GM12872 (cell line): ENCODE measurements around the gene AP1S3.
A peak's percentile ranks its signal among the peaks of the same experiment; 100 is the strongest.

ENCODE experiments used
- TF ChIP-seq, protein P1 (sequence below): IDR thresholded peaks from 3 replicates; pipeline ENCODE4 v1.5.1; 2011; ENCODE audit warnings: low read depth, mild to moderate bottlenecking, low read length, moderate library complexity; ENCODE audit not compliant: insufficient read depth

AP1S3 gene

DNA sequence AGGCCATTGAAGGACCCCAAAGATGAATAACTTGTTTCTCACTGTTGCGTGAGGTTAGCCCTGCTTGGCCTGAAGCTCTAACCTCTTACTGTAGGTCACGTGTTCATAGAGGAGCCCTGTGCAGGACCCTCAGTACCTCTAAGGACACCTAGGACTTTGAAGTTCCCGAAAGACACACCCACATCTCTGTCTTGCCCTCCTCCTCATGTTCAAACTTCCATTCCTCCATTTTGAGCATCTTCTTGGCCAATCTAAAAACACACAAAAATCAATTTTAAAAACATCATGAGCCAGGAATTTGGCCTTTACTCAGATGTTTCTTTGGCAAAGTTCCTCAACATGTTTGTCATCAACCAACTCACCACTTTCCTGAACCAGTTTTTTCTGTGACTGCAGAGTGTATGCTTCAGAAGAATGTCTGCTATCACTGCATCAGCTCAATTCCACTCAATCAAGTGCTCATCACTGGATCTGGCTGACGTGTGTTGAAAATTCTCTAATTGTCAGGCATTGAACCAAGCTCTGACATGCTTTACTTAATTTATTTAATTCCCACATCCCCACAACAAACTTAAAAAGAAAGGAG is 101.6 kb downstream of the AP1S3 start:
- TF ChIP-seq, protein P1, sequence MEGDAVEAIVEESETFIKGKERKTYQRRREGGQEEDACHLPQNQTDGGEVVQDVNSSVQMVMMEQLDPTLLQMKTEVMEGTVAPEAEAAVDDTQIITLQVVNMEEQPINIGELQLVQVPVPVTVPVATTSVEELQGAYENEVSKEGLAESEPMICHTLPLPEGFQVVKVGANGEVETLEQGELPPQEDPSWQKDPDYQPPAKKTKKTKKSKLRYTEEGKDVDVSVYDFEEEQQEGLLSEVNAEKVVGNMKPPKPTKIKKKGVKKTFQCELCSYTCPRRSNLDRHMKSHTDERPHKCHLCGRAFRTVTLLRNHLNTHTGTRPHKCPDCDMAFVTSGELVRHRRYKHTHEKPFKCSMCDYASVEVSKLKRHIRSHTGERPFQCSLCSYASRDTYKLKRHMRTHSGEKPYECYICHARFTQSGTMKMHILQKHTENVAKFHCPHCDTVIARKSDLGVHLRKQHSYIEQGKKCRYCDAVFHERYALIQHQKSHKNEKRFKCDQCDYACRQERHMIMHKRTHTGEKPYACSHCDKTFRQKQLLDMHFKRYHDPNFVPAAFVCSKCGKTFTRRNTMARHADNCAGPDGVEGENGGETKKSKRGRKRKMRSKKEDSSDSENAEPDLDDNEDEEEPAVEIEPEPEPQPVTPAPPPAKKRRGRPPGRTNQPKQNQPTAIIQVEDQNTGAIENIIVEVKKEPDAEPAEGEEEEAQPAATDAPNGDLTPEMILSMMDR: no peak

DNA sequence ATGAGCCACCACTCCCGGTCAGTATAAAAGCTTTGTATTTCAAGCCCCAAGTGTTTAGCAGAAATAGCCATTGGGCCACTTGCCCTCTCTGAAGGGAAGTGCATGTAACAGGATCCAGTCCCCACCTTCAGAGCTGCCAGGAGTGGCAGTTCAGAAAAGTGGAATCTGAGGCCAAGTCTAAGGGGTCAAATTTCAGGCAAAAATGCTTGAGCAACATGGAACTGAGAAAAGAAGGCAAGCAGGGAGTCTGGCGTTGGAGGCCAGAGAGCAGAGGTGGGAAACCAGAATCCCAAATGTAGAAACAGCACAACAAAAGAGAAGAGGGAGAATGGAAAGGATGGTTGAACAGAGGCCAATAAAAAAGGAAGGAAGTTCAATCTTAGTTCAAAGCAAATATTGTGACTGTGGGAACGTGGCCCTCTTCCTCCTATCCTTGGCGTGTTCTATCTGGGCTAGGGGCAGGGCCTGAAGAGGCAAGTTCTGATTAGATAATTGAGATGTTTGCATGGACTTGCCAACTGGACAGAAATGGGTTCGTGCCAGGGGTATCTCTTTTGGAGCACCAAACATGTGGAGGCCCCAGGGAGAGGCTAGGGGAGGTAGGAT is 102.2 kb downstream of the AP1S3 start:
- TF ChIP-seq, protein P1: no peak

DNA sequence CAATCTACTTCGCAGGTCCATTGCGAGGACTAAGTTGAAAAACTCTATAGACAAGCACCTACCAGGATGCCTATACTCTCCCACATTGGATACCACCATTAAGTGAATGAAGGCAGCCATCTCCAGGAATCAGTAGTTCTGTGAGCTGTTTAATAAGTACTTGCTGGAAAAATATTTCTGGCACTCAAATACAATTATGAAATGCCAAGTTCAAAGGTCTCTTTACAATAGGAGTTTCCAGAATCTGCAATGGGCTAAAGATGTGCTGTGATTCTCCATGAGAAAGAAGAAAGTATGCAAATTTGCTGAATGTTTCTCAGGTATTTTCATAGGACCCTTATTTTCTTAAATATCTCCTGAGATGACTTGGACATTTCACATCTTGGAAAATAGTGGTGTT is 103.0 kb downstream of the AP1S3 start:
- TF ChIP-seq, protein P1: no peak

DNA sequence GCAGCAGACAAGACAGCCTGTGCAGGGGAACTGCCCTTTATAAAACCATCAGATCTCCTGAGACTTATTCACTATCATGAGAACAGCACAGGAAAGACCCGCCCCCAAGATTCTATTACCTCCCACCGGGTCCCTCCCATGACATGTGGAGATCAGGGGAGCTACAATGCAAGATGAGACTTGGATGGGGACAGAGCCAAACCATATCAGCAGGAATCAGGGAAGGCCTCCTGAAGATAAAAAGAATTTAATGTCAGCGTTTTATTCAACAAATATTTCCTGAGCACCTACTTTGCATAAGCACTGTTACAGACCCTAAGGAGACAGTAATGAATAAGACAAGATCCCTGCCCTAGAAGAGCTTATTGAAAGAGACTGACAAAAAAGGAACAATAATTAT is 105.0 kb downstream of the AP1S3 start:
- TF ChIP-seq, protein P1: no peak

DNA sequence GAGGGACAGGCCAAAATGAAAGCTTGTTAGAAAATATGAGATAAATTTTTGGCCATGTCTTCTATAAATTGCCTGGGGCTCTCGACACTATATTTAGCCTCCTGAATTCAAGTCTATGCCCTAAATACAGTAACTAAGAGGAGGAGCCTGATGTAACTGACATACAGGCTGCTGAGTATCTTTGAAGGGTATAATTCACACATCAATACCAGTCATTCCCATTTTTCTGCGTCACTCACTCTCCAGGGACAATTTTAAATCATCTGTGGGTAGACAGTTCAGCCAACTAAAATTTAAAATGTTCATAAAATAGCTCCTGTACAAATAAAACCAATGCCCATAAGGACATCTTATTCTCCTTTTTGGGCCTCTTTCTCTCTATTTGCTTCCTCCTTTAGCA is 105.9 kb downstream of the AP1S3 start:
- TF ChIP-seq, protein P1: no peak

DNA sequence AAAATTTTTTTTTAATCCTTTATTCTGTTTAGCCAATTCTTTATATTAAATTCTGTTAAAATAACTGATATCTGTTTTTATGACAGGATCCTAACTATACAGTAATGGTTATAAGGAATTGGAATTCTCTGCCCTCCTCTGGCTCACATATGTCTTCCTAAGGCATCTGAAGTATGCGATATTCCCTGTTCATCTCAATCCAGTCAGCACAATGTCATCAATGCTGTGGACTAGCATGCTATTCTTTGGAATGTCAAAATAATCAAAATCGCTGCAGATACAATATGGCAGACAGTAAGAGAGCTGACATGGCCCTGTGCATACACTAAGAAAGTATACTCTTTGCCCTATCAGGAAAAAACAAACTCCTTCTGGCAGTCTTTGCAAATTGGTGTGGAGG is 107.6 kb downstream of the AP1S3 start:
- TF ChIP-seq, protein P1: no peak

DNA sequence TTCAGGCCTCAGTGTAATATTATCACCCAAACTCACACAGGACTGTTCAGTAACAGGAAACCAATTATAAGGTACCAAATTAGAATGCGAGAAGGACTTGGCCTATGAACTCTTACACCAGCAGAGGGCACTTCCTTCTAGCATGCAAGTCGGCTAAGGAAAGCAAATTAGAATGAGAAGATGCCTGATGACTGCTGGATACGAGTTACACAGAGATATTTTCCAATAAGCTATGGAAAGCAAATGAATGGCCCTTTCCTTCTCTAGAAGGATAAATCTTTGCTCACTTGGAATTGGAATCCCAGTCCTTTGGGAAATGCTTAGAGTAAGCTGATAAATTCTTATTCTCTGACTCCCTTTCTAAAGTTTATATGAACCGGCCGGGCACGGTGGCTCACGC is 109.8 kb downstream of the AP1S3 start:
- TF ChIP-seq, protein P1: peak; percentile 74
